GM21526 (cell line): ENCODE data around the gene WDR72.
"Not testable (repeated sequence)": the region's sequence is repeated elsewhere in the genome, so short reads cannot be mapped to it uniquely, and the experiment has no call there.

Experiments
- ATAC-seq: cut with Tn5 transposase; IDR thresholded peaks from one replicate; pipeline ENCODE4 v1.9.1; 2021; ENCODE audit warnings: moderate library complexity; ENCODE audit not compliant: unreplicated experiment, low FRiP score

WDR72 gene

DNA sequence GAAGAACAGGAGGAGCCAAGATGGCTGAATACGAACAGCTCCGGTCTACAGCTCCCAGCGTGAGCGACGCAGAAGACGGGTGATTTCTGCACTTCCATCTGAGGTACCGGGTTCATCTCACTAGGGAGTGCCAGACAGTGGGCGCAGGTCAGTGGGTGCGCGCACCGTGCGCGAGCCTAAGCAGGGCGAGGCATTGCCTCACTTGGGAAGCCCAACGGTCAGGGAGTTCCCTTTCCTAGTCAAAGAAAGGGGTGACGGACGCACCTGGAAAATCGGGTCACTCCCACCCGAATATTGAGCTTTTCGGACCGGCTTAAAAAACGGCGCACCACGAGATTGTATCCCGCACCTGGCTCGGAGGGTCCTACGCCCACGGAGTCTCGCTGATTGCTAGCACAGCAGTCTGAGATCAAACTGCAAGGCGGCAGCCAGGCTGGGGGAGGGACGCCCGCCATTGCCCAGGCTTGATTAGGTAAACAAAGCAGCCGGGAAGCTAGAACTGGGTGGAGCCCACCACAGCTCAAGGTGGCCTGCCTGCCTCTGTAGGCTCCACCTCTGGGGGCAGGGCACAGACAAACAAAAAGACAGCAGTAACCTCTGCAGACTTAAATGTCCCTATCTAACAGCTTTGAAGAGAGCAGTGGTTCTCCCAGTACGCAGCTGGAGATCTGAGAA lies 218.7 kb downstream of the WDR72 start:
- not testable (repeated sequence) for ATAC-seq

DNA sequence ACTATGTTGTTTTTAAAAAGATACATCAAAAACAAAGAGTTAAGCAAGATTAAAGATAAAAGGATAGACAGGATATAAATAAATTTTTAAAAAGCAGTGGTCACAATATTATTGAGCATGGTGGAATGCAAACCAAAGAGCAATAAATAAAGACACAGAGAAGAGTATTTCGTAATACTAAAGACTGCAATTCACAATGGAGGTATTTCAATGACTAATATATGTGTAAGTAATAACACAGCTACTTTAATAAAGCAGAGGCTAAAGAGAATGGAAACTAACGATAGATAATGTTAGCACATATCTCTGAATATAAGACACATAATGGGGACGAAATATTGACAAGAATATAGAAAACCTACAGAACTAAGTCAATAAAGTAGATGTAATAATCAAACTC lies 219.6 kb downstream of the WDR72 start:
- no peak for ATAC-seq

DNA sequence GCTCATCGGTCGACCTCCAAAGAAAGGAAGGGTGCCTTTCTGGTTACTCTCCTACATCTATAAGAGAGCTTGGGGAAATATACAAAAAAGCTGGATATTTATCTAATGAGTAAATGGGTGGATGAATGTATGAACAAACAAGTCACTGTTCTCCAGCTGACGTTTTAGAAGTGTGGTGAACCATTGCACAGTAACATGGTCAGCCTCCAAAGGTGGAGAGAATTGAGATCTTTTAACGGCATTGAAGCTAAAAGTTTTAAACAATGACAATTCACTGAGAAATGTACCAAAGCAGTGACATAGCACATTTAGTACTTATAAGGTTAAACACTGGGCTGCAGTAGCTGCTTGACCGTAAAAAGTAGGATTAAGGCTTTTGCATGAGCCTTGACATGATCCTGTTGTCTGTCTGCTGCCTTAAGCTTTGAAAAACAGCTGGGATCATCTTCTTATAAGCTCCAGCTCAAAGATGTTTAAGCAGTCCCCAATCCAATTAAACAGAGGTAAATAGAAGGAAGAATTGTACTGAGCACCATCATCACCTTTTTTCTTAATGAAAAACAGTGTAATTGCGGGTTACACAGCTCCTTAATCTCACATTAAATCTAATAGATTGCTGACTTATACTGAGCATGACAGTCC lies 222.9 kb downstream of the WDR72 start:
- ATAC-seq: no peak

DNA sequence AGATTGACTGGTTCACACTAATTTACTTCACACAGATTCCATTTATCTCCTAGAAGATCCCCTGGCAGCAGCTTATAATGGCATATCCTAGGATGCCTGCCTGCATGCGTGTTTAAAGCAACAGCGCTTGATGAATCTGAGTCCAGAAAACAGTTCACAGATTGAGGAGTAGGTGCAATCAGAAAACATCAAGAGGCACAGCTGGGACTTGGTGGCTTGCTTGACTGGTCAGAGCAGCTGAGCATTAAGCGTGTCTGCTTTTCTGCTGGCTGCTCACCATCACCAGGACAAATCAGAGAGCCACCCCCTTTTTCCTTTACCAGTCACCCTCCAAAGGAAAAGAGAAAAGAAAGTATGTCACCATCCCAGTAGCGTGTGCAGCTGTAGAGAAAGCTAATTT lies 223.6 kb downstream of the WDR72 start:
- no peak for ATAC-seq

DNA sequence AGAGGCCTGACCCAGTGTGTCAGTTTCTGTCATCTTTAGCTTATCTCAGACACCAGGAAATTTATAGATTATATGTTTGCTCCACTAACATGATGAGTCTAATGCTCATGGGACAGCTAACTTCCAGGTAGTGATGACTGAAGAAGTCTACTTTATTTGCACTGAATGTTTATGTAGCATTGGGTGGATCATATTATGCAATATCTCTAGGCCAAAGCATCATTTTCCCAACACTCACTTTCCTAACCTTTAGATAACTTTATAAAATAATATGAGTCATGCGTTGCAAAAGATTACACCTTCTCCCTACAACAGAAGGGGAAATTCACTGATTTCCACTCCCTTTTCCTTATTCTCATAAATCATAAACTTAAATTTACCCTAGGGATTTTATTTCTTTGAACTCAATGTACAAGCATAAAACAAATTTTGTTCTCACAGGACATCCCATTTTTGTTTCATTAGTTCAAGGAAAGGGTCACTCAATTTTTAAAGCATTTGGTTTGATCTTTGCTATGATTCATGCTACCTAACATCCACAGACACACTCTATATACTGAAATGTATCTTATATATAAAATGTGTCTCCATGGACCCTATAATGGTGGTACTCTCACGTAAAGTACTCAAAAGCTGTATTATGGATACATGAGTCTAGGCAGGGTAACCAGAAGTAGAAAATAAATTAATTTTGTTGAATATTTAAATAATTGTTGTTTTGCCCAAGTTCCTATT lies 225.2 kb downstream of the WDR72 start:
- ATAC-seq: no peak

DNA sequence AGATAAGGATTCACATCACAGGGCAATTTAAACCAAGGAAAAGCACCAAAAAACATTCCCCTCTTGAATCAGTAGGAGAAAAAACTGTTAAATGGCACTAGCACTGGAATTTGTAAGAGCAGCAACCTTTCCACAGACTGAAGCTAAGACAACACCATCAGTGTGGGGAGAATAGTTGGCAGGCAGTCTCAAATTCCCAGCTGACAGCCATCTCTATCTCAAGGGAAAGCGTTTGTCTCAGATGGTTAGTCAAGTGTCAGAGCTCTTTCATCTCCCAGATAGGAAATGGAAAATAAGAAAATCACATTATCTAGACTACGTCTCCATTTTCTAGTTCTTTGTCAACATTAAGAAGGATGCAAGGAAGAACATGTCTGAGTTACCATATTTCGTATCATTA lies 228.7 kb downstream of the WDR72 start:
- no peak for ATAC-seq

DNA sequence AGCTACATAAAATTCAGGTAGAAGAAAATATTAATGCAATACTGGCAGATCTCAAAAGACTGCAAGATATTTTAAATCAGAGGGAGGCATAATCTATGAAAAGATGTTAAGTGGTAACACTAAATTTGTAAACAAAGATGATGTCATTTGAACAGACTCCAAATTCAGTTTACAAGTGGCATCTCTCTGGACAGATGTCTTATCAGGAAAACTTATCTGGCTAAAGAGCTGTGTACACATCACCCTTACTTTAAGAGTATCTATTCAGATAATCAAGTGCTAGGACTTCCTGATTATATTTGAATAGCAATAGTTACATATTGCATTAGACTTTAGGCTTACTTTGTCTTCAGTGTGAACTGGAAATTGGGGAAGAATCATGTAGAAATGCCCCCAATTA lies 231.5 kb downstream of the WDR72 start:
- no peak for ATAC-seq

DNA sequence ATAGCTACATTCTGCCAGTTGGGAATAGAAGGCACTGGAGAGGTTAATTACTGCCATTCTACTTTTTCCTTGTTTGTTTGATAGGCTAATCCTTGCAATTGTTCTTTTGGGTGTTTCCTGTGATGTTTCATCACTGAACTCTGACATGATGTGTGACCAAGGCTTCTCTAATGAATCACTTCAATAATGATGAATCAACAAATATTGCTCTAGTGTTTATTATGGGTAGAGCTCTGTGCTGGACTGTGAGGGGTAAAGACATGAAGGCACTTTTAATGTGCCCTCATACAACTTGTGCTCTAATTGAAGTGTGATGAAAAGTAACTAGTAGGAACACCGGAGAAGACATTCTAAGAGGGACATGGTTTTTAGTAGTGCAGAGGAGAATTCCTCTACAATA lies 233.6 kb downstream of the WDR72 start:
- ATAC-seq: no peak

DNA sequence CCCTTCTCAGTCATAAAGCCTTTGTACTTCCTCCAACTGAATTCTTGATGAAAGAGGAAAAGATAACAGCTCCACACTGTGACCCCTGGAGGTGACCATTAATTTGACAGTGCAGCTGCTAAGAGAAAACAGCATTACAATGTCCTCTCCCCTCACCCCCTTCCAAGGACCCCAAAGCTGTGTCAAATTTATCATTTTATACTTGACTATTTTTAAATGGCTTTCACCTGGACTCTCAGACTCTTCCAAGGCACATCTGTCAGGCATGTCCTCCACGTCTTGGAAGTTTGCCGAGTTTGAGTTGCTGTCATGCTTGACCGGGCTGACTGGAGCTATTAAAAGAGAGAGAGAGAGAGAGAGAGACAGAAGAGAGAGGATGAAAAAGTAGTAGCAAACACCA lies 236.5 kb downstream of the WDR72 start:
- ATAC-seq: no peak

DNA sequence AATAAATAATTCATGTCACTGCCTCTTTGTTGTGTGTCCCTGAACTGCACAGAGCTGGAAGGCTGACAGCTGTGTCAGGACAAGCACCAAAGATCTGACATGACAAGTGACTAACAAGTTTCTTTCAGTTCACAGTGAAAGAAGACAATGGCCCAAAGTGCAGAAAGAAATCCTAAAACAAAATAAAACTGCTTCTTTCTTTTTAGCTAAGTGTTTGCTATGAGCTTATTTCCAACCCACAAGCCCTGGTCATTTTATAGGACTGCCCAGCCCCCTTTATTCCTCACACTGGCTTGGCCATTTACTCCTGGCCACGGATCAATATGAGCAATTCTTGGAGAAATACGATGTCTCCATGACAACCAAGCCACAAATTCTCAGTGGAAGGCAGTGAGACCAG lies 238.5 kb downstream of the WDR72 start:
- no peak for ATAC-seq

DNA sequence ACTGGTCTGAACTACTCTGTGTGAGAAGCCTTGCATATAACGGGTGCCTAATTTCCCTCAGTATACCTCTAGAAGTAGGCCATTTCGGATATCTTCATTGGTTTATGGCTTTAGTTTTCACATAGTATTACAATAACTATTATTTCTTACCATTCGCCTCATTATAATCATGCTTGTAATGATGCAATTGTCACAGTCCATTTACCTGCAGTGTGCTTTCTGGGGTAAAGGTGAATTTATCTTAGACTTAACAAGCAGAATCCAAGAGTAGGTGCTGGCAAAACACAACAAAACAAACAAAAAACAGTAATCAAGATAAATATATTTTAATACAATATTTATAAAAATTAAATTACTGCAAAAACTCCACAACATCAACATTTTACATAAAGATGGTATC lies 246.0 kb downstream of the WDR72 start:
- ATAC-seq: no peak

DNA sequence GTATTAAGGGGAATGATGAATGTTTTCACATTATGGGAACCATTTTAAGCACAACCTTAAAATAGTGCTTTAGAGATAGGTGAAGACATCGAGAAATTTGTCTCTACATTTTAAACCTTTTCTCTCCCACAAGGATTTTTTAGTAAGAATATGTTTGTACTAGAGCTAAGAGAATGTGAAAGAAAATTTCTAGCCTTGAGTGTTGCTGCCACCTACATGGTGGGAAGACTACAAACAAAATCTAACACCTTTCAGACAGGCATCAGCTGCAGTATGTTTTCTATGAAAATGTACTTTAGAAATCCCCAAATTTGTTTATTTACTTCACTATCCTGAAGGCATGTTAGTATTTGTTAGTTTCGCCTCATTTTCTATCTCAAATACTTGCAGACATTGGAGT lies 247.4 kb downstream of the WDR72 start:
- no peak for ATAC-seq

DNA sequence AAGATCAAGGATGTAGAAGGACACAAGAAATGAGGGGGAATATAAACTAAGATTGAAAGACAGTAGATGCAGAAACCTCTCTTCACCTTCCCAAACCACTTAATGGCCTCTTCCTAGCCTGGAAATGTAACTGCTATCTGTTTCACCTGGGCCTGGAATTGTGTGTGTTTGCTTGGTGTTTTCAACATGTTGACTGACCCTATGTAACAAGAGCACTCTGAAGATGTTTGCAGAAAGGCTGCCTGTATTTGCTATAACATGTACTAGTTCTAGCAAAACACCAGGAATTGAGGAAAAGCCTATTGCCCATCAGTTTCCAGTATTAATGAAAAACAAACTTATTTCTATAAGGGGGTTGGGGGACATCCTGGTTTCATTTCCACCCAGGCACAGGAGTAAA lies 248.3 kb downstream of the WDR72 start:
- ATAC-seq: no peak

DNA sequence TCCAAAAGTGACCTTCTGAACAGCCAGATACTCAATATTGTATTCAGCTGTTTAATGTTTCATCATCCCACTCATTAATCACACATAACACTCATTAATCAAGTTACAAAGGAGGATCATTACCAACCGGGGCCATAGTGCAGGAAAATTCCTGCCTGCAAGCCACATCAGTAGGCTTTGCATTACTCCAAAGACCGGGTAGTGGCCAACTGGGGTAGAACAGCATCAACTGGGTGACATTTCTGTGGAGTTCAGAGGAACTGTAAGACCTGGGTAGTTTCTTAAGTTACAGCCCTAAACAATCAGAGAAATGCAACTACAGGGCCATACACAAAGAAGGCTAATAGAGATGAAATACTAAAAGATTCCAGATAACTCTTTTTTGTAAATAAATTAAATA lies 253.1 kb downstream of the WDR72 start:
- no peak for ATAC-seq

DNA sequence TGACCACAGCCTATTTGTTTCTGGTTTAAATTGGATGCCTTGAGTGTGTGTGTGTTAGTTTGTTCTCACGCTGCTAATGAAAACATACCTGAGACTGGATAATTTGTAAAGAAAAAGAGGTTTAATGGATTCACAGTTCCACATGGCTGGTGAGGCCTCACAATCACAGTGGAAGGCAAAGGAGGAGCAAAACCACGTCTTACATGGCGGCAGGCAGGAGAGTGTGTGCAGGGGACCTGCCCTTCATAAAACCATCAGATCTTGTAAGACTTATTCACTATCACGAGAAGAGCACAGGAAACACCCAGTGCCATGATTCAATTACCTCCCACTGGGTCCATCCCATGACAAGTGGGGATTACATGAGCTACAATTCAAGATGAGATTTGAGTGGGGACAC lies 260.5 kb downstream of the WDR72 start:
- no peak for ATAC-seq

DNA sequence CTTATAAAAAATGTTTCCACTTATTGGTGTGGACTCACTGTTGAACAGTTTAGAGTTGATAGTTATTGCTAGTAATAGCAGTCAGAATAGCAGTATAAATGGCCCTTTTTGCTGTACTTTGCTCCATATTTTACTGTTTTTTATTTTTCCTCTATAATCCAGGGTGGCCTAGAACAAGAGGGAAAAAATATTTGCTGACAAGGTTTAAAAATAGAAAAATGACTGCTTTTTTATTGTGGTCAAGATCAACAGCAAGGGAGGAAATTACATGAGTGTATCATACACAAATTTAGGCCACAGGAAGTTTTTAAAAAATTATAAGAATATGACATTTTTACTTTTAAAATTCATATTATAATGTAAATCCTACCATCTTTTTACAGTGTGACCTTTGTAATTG lies 269.1 kb downstream of the WDR72 start:
- no peak for ATAC-seq

DNA sequence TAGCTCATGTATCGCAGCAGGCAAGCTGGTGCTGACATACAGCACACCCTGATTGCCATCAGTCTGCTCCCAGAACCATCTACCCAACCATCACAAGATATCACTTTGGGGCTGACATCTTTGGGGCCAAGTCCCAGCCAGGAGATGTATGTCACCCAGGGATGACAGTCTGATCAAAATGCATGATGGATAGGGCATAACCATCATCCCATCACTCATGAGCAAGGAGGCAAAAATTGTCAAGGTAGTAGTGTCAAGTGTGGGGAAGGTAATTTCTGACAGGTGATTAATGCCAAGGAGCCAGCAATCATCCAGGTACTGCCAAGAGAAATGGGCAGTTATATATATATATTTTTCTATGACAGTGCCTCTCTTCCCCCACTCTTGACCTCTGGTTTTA lies 277.4 kb downstream of the WDR72 start:
- no peak for ATAC-seq

DNA sequence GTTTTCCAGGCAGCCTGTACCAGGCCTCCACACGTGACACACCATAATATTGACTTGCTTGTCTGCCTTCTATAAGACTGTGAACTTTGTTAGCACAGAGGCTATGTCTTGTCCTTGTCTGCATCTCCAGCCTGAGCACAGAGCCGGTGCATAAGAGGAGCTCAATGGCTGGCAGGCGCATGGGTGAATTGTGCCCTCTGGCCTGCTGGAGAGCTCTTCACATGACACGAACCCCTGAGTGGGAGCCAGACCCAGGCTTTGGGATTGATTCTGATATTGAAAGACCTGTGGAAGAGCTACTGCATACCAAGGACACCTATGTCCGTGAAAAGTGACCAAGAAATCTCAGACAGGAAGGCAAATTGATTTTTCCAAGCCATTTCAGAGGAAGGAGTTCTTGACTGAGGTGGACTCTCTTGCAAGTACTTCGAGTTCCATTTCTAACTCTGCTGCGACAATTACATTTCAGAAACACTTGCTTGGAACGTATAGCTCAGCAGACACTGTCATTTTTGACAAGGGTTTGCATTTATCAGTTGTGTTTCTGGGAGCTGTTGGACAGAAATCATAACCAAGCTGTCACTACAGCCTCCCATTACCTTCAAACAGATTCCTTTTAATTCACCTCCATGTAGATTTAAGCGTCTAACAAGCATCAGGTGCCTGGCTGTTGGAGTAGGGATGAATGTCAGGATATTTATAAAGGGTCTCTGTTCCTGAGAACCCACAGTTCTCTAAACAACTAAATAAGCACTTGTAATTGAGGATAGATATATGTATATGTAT lies 281.3 kb downstream of the WDR72 start:
- no peak for ATAC-seq

DNA sequence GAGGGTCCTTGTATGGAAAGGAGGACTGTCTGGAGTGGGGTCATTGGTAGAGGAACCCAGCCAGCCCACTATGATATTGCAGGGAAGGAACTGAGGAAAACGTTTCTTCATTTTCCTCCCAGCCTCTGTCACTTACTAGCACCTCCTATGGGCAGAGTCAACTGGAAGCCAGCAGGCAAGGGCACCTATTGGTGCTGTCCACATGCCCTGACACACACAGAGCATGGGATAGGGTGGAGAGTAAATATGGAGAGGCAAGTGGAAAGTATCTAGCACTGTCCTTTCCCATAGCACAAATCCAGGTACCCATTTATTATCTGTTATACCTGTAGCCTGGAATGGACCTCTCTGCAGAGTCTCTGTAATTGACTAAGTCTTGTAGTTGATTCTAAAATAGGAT lies 285.6 kb downstream of the WDR72 start:
- ATAC-seq: no peak

DNA sequence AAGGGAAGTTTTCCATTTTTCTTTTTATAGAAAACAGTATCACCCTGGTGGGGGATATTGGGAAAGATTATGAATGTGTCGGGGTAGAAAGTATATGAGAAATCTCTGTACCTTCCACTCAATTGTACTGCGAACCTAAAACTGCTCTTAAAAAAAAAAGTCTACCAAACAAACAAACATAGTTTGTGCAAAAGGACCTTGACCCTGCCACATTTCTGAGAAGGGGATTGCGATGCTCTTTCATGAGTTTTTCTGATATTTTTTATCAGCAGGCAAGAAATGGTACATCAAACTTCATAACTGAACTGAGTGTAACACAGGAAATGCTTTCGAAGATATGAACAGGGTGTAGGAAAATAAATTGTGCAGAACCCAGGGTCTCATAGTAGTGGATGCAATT lies 286.0 kb downstream of the WDR72 start:
- no peak for ATAC-seq

DNA sequence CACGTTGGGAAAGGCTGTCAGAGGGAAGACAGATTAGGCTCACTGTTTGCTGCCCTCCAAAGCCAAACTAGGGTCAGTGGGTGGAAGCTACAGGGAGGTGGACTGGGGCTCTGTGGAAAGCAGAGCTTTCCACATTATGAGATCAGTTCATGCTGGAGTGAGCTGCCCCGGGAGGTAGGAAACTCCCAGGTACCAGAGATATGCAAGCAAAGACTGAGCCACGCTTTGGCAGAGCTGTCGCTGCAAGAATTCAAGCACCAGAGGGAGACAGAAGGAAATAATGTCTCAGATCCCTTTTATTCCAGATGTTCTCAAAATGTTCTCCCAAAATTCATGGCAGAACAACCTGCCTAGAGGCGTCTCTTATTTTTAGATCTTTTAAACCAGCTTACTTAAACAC lies 286.6 kb downstream of the WDR72 start:
- ATAC-seq: no peak
